NT2/D1 (cell line): Measurements from ENCODE around the gene ITPRIP.

ENCODE experiments used
- DNase-seq: peaks from one replicate; pipeline ENCODE4 v3.0.0-alpha.2; 2011; ENCODE audit warnings: low read depth, low spot score
- H3K27me3 ChIP-seq: 2 replicates; pipeline ENCODE4 v1.6.0; 2011; ENCODE audit warnings: mild to moderate bottlenecking; ENCODE audit not compliant: insufficient read length, insufficient read depth
- H3K36me3 ChIP-seq: 2 replicates; pipeline ENCODE4 v1.6.1; 2011; ENCODE audit warnings: mild to moderate bottlenecking, low read length, mixed read lengths; ENCODE audit not compliant: insufficient read depth, insufficient read length
- H3K4me1 ChIP-seq: 2 replicates; pipeline ENCODE4 v1.5.1; 2011; ENCODE audit not compliant: insufficient read depth, insufficient read length
- H3K4me3 ChIP-seq: 2 replicates; pipeline ENCODE4 v1.5.1; 2011; ENCODE audit warnings: low read depth; ENCODE audit not compliant: insufficient read length
- H3K9ac ChIP-seq: 2 replicates; pipeline ENCODE4 v1.6.0; 2011; ENCODE audit warnings: low read depth; ENCODE audit not compliant: insufficient read length
- H3K9me3 ChIP-seq: 2 replicates; pipeline ENCODE4 v1.5.1; 2011; ENCODE audit warnings: mild to moderate bottlenecking, low read length; ENCODE audit not compliant: insufficient read depth
- SUZ12 ChIP-seq: IDR thresholded peaks from 2 replicates; pipeline ENCODE4 v1.6.1; 2011; ENCODE audit not compliant: insufficient read length, insufficient read depth; ENCODE audit errors: extremely low read depth
- YY1 ChIP-seq: IDR thresholded peaks from 2 replicates; pipeline ENCODE4 v1.6.1; 2011; ENCODE audit not compliant: insufficient read length, insufficient read depth
- ZNF274 ChIP-seq: IDR thresholded peaks from 2 replicates; pipeline ENCODE4 v1.6.1; 2011; ENCODE audit warnings: mild to moderate bottlenecking, low read depth, low read length

Gene ITPRIP

GRCh38 chr10:104262055-104262454 is 76.2 kb downstream of the ITPRIP start:
- Histone ChIP-seq H3K27me3 (no peaks in the 10 kb centered on the region), H3K9me3 (no peaks in the 10 kb centered on the region), H3K9ac (no peak overlapping the region), H3K4me1 (no peaks in the 10 kb centered on the region), H3K4me3 (no peak overlapping the region), H3K36me3 (peaks cover 95% of the 10 kb centered on the region)
- DNase-seq = no peak
- TF ChIP-seq SUZ12 = no peak
- TF ChIP-seq ZNF274 = no peak
- TF ChIP-seq YY1 = no peak

- Histone ChIP-seq H3K36me3 (peaks cover 83% of the 10 kb centered on the region), H3K9me3 (no peaks in the 10 kb centered on the region), H3K4me3 (no peak overlapping the region), H3K27me3 (no peaks in the 10 kb centered on the region), H3K4me1 (no peaks in the 10 kb centered on the region), H3K9ac (no peak overlapping the region)
- DNase-seq = no peak
- no peak for TF ChIP-seq SUZ12
Observed at GRCh38 chr10:104260775-104261115, 77.5 kb downstream of the ITPRIP start.

- H3K4me1 ChIP-seq = no peaks in the 10 kb centered on the region
- H3K36me3 ChIP-seq = peaks cover 78% of the 10 kb centered on the region
- TF ChIP-seq SUZ12 = no peak
- no peak for TF ChIP-seq ZNF274
- TF ChIP-seq YY1 = no peak
Observed at GRCh38 chr10:104259999-104260774, 78.1 kb downstream of the ITPRIP start.

More at GRCh38 chr10:104259999-104260774, 78.1 kb downstream of the ITPRIP start:
- Histone ChIP-seq H3K9ac (no peak overlapping the region), H3K27me3 (no peaks in the 10 kb centered on the region), H3K9me3 (no peaks in the 10 kb centered on the region), H3K4me3 (no peak overlapping the region)
- DNase-seq = no peak
